ENCODE results near the gene CRY2. TPM values are rescaled to one million over a fixed set of nuclear protein-coding genes. Genes with fewer than 3 reads are reported as not detected.

The CRY2 gene
- total RNA-seq, 1 donor from 2014 or later = 33.8 TPM

GRCh38 chr11:45870706-45871105 is 23.4 kb downstream of the CRY2 start:
- H3K4me3 Mint-ChIP-seq = no peak overlapping the region
- TF ChIP-seq, protein P1, sequence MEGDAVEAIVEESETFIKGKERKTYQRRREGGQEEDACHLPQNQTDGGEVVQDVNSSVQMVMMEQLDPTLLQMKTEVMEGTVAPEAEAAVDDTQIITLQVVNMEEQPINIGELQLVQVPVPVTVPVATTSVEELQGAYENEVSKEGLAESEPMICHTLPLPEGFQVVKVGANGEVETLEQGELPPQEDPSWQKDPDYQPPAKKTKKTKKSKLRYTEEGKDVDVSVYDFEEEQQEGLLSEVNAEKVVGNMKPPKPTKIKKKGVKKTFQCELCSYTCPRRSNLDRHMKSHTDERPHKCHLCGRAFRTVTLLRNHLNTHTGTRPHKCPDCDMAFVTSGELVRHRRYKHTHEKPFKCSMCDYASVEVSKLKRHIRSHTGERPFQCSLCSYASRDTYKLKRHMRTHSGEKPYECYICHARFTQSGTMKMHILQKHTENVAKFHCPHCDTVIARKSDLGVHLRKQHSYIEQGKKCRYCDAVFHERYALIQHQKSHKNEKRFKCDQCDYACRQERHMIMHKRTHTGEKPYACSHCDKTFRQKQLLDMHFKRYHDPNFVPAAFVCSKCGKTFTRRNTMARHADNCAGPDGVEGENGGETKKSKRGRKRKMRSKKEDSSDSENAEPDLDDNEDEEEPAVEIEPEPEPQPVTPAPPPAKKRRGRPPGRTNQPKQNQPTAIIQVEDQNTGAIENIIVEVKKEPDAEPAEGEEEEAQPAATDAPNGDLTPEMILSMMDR (IDR thresholded peaks at IDR 0.05; ENCODE audit: unreplicated experiment) = no peak
- H3K27ac Mint-ChIP-seq = no peak overlapping the region
- H3K9me3 Mint-ChIP-seq = no peaks in the 10 kb centered on the region
- DNase-seq (ENCODE audit: low spot score in 2 of 2, unreplicated experiment in 2 of 2) = no peak
- H3K27me3 Mint-ChIP-seq (ENCODE audit: low read depth) = no peaks in the 10 kb centered on the region
- no peaks in the 10 kb centered on the region for H3K4me1 Mint-ChIP-seq
- peaks cover 34% of the 10 kb centered on the region for H3K36me3 Mint-ChIP-seq

GRCh38 chr11:45871638-45872037 is 24.4 kb downstream of the CRY2 start:
- Mint-ChIP-seq H3K4me3 (no peak overlapping the region), H3K4me1 (no peaks in the 10 kb centered on the region), H3K27me3 (ENCODE audit: low read depth) (no peaks in the 10 kb centered on the region), H3K9me3 (no peaks in the 10 kb centered on the region), H3K36me3 (peaks cover 30% of the 10 kb centered on the region), H3K27ac (no peak overlapping the region)
- TF ChIP-seq, protein P1 (IDR thresholded peaks at IDR 0.05; ENCODE audit: unreplicated experiment) = no peak
- DNase-seq (ENCODE audit: low spot score in 2 of 2, unreplicated experiment in 2 of 2) = no peak

DNA sequence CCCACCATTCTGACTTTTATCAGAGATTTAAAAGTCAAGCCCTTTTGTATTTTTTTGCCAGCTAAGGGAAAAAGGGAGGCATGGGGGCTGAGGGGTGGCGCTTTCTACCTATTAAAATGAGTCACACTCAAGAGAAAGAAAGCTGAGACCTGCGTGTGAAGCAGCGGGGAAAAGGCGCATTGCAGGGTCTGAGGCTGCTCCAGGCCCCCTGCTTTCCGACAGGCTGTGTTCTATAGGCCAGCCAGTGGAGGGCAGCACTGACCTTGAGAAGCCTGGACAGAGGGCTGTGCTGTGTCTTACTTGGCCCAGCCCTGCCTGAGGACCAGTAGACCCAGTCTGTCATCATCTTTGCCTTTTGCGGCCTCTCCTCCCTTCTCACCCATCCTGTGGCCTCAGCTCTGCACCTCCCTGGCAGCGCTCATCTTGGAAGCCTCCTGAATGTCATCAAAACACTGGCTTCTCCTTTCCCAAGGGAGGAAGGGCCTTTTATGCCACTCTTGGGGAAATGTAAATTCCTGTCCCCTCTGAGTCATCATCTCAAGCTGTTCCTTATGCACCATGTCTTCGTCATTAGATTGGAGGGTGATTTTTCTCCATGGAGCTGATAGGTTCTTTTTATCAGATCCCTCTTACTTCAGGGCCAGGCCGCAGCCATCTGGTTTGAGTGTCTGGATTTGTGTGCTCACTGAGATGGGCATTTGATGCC is 25.5 kb downstream of the CRY2 start:
- TF ChIP-seq, protein P1 (IDR thresholded peaks at IDR 0.05; ENCODE audit: unreplicated experiment) = no peak
- no peaks in the 10 kb centered on the region for H3K9me3 Mint-ChIP-seq
- peaks cover 31% of the 10 kb centered on the region for H3K36me3 Mint-ChIP-seq
- DNase-seq (ENCODE audit: low spot score in 2 of 2, unreplicated experiment in 2 of 2) = peak in 1 of 2 experiments; percentile 51
- H3K4me1 Mint-ChIP-seq = no peaks in the 10 kb centered on the region
- H3K4me3 Mint-ChIP-seq = no peak overlapping the region
- H3K27ac Mint-ChIP-seq = no peak overlapping the region
- H3K27me3 Mint-ChIP-seq (ENCODE audit: low read depth) = no peaks in the 10 kb centered on the region

GRCh38 chr11:45876401-45876800 is 29.1 kb downstream of the CRY2 start:
- Mint-ChIP-seq H3K4me1 (peaks cover 4% of the 10 kb centered on the region), H3K36me3 (peaks cover 24% of the 10 kb centered on the region), H3K4me3 (no peak overlapping the region), H3K27ac (no peak overlapping the region), H3K9me3 (no peaks in the 10 kb centered on the region), H3K27me3 (ENCODE audit: low read depth) (no peaks in the 10 kb centered on the region)
- TF ChIP-seq, protein P1 (IDR thresholded peaks at IDR 0.05; ENCODE audit: unreplicated experiment) = no peak
- no peak for DNase-seq (ENCODE audit: low spot score in 2 of 2, unreplicated experiment in 2 of 2)

DNA sequence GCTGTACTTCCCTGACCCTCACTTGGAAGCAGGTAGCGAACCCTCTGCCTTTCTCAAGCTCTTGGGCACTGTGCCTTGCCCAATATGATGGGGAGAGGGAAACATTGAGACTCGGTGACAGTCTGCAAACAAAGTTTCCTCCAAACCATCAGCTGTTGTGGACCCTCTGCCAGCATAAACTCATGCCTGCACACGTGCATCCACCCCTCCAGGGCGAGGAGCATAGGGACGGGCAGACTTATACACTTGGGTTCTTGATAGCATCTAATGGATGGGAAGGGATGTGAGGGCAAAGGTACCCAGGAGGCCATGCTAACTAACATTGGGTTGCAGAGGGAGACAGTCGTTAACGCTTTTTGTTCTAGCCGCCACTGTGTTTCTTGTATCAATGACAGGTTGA is 29.9 kb downstream of the CRY2 start:
- Mint-ChIP-seq H3K27ac (no peak overlapping the region), H3K4me3 (no peak overlapping the region), H3K4me1 (peaks cover 4% of the 10 kb centered on the region), H3K9me3 (no peaks in the 10 kb centered on the region), H3K27me3 (ENCODE audit: low read depth) (no peaks in the 10 kb centered on the region), H3K36me3 (peaks cover 22% of the 10 kb centered on the region)
- TF ChIP-seq, protein P1 (IDR thresholded peaks at IDR 0.05; ENCODE audit: unreplicated experiment) = no peak
- DNase-seq (ENCODE audit: low spot score in 2 of 2, unreplicated experiment in 2 of 2) = no peak
